ENCODE measurements around the gene SZT2. TPM values are rescaled to one million over a fixed set of nuclear protein-coding genes. Genes with fewer than 3 reads are reported as not detected.
"Not testable (repeated sequence)": the region's sequence is repeated elsewhere in the genome, so short reads cannot be mapped to it uniquely, and the experiment has no call there.

Gene SZT2
- polyA plus RNA-seq, 1 experiment, result 9.4 TPM

GRCh38 chr1:43473463-43473862, 83.8 kb downstream of the SZT2 start:
- ChIA-PET CTCF (interaction anchor here (0.6 kb wide), 1 partner anchor 532 kb away, joined by 4 read pairs; no protein-coding TSS in a partner anchor), POLR2A (interaction anchor here (0.9 kb wide), 1 partner anchor 267 kb away, joined by 3 read pairs; no protein-coding TSS in a partner anchor)
- H3K4me3 ChIP-seq (ENCODE audit: low read depth, low read length), result no peak overlapping the region
- peaks cover 9% of the 10 kb centered on the region; the same call in 1 of the 2 replicates for H3K9me3 ChIP-seq (ENCODE audit: control insufficient read depth, insufficient read depth, low read length)
- DNase-seq (ENCODE audit: low read depth, low spot score), result no peak
- TF ChIP-seq CTCF (IDR thresholded peaks at IDR 0.05; ENCODE audit: low read depth, low read length), result no peak
- H3K27ac ChIP-seq (ENCODE audit: low read depth, low read length), result peak overlapping the region; percentile 66
- H3K27me3 ChIP-seq (ENCODE audit: control insufficient read depth, insufficient read depth, low read length), result no peaks in the 10 kb centered on the region

GRCh38 chr1:43475611-43476401, 86.1 kb downstream of the SZT2 start:
- H3K27me3 ChIP-seq (ENCODE audit: control insufficient read depth, insufficient read depth, low read length); POLR2A ChIA-PET; CTCF ChIA-PET; H3K9me3 ChIP-seq (ENCODE audit: control insufficient read depth, insufficient read depth, low read length); H3K4me3 ChIP-seq (ENCODE audit: low read depth, low read length): not testable (repeated sequence)
- peak overlapping the region; percentile 83 for H3K27ac ChIP-seq (ENCODE audit: low read depth, low read length)
- peak; percentile 21 for DNase-seq (ENCODE audit: low read depth, low spot score)

GRCh38 chr1:43477716-43478115, 88.0 kb downstream of the SZT2 start:
- POLR2A ChIA-PET, result no interaction called here

GRCh38 chr1:43479414-43479813, 89.7 kb downstream of the SZT2 start:
- H3K27ac ChIP-seq (ENCODE audit: low read depth, low read length), result no peak overlapping the region
- no peak for TF ChIP-seq CTCF (IDR thresholded peaks at IDR 0.05; ENCODE audit: low read depth, low read length)
- H3K4me3 ChIP-seq (ENCODE audit: low read depth, low read length), result no peak overlapping the region
- no peaks in the 10 kb centered on the region for H3K9me3 ChIP-seq (ENCODE audit: control insufficient read depth, insufficient read depth, low read length)
- ChIA-PET CTCF (no interaction called here), POLR2A (interaction anchor here (0.7 kb wide), 1 partner anchor 35 kb away, joined by 3 read pairs; no protein-coding TSS in a partner anchor)
- no peak for DNase-seq (ENCODE audit: low read depth, low spot score)
- H3K27me3 ChIP-seq (ENCODE audit: control insufficient read depth, insufficient read depth, low read length), result no peaks in the 10 kb centered on the region

More at GRCh38 chr1:43477716-43478115, 88.0 kb downstream of the SZT2 start:
- CTCF ChIA-PET, result no interaction called here
- no peak for TF ChIP-seq CTCF (IDR thresholded peaks at IDR 0.05; ENCODE audit: low read depth, low read length)
- no peak overlapping the region for H3K27ac ChIP-seq (ENCODE audit: low read depth, low read length)
- no peak overlapping the region for H3K4me3 ChIP-seq (ENCODE audit: low read depth, low read length)
- no peaks in the 10 kb centered on the region for H3K9me3 ChIP-seq (ENCODE audit: control insufficient read depth, insufficient read depth, low read length)
- DNase-seq (ENCODE audit: low read depth, low spot score), result no peak
- no peaks in the 10 kb centered on the region for H3K27me3 ChIP-seq (ENCODE audit: control insufficient read depth, insufficient read depth, low read length)

GRCh38 chr1:43481491-43481890, 91.8 kb downstream of the SZT2 start:
- TF ChIP-seq CTCF (IDR thresholded peaks at IDR 0.05; ENCODE audit: low read depth, low read length), result no peak
- Histone ChIP-seq H3K27ac (ENCODE audit: low read depth, low read length) (no peak overlapping the region), H3K9me3 (ENCODE audit: control insufficient read depth, insufficient read depth, low read length) (no peaks in the 10 kb centered on the region), H3K27me3 (ENCODE audit: control insufficient read depth, insufficient read depth, low read length) (no peaks in the 10 kb centered on the region), H3K4me3 (ENCODE audit: low read depth, low read length) (no peak overlapping the region)
- CTCF ChIA-PET, result interaction anchor here (1.2 to 1.3 kb wide), 2 partner anchors 48 to 254 kb away, joined by 4 read pairs; no protein-coding TSS in a partner anchor
- DNase-seq (ENCODE audit: low read depth, low spot score), result no peak
- POLR2A ChIA-PET, result no interaction called here

Data from AG04450 (cell line).